Endometrium (tissue), 2 donors: ENCODE measurements around the gene TTI1.

Experiments used
- FAIRE-seq: peaks from 2 replicates; lab custom pipeline; 2012; peaks lifted over from hg19 to GRCh38; lab: Jason Lieb, UNC
- donor health status: control.
- donor health status: control.

TTI1 gene

DNA sequence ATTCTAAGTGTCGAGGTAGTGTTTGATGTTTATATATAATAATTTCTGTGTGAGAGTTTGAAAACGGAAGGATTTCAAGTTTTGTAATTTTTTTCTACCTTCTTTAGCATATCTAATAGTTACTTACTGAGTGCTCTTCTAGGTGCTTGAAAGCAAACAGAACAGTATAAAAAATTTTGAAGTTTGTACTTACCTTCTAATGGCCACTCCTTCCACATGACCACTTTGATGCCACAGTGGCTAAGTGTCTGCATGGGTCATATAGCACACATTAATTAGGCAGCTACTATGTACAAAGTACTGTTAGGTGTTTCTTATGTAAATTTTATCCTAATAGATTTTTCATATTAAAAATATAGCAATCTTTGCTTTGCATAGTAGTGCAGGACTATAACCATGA is 21.4 kb upstream of the TTI1 start:
- FAIRE-seq: no peak

DNA sequence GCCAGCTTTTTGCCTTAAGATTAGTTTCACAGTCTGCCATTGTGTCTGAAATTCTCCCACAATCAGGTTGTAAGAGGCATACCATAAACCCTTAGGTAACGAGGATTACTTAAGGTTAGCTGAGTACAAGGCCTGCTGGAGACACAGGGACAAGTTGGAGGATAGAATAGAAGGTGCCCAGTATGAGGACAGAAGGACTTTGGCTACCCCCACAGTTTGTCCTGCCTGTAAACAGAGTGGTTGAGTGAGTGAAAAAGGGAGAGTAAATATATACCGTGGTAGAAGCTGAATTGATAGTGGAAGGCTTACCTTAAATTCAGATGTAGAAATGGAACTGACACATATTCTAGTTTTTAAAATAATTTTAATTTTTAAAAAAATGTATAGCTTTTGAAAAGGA is 19.6 kb upstream of the TTI1 start:
- no peak for FAIRE-seq

GRCh38 chr20:38050686-38051085 is 17.4 kb upstream of the TTI1 start:
- no peak for FAIRE-seq

GRCh38 chr20:38049800-38050199 is 16.5 kb upstream of the TTI1 start:
- no peak for FAIRE-seq

DNA sequence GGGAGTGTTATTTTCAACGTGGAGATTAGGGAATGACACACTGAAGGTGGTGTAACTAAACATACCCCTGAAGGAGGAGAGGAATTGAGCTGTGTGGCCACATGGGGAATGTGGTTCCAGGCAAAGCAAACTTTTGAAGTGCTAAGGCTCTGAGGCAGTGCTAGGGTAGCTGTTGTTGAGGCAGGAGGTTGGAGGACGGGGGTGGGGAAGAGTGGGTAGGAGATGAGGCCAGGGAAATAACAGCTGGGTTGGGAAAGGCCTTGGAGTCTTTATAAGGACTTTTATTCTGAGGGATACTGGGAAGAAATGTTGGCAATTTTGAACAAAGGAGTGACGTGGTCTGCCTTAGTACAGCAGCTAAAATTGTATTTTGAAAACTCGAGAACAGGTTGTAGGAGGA is 13.3 kb upstream of the TTI1 start:
- FAIRE-seq: no peak

GRCh38 chr20:38044685-38045084 is 11.4 kb upstream of the TTI1 start:
- no peak for FAIRE-seq

DNA sequence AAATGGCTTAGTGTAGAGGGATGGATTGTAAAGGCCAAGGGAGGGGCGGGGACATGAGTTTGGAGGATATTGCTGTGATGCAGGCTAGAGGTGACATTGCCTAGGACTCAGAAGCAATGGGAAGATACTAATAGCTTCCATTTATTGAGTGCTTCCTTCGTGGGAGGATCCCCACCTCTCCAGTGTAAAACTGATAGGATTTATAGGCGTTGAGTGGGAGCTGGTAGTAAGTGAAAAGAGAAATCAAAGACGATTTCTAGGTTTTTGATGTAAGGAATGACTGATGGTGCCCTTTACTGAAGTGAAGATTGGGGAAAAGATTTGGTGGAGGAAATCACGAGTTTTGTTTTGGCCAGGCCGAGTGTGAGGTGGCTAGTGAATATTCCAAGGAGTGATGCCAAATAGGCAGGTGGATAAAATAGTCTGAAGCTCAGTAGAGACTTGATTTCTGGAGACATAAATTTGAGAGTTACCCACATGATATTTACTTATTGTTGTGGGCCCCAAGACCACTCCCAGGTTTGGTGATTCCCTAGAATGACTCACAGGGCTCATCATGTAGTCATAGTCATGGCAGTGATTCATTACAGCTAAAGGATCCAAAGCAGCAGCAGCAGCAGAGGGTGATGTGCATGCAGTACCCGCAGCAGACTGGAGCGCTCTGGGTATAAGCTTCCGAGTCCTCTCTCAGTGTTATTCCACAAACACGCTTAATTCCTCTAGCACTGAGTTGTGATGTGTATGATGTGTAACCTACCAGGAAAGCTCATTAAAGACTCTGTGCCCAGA is 10.4 kb upstream of the TTI1 start:
- no peak for FAIRE-seq

DNA sequence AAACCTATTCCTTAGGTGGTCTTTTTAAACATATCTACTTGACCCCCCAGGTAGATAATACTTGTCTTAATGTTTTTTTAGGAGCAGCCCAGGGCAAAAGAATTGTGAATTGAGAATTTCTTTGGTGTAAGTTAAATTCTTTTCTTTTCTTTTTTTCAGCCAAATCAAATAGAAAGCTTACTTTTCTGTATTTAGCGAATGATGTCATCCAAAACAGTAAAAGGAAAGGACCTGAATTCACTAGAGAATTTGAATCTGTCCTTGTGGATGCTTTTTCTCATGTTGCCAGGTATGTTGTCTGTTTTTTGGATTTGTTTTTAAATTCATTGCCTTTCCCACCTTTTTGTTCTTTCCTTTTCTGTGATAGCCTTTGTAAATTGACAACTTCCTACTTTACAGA is 7.0 kb upstream of the TTI1 start:
- no peak for FAIRE-seq

GRCh38 chr20:38036366-38036765 is 3.1 kb upstream of the TTI1 start:
- FAIRE-seq: no peak

DNA sequence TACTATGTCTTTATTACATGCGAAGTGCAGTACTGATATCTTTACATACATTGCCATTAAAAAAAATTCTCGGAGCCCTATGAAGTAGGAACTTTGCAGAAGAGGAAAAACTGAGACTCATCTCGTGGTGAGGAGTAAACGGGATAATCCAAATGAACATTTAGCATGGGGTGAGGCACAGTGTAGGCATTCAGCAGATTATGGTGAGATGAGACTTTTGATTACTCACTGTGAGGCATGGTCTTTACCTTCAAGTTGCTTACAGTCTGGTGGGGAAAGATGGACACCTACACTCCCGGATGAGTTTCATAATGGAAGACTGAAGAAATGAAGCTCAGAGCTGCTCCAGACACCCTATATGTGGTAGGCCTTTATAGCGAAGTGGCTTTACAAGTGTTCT is 1.7 kb upstream of the TTI1 start:
- no peak for FAIRE-seq

DNA sequence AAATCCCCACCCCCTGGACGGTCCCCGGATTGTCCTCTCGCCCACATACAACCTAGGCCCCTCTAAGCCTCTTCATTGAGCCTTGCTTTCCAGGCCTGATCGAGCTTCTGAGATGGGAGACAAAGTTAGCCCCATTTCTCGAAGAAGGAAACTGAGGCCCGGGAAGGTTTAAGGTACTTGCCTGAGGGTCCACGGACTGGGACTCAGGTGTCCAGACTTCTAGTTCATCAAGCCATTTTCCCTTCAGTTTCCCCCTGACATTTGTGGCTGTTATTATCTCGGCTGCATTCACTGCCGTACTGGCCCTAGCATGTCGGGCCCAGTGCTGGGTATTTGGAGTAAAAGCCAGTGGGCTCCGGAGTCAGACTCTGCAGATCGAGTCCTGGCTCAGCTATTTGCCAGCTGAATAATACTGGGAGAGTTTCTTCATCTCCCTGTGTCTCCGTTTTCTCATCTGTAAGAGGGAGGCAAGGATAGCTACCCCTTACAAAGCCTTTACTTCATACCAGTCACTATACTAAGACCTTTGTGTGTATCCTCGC is 923 bp upstream of the TTI1 start:
- FAIRE-seq: no peak

DNA sequence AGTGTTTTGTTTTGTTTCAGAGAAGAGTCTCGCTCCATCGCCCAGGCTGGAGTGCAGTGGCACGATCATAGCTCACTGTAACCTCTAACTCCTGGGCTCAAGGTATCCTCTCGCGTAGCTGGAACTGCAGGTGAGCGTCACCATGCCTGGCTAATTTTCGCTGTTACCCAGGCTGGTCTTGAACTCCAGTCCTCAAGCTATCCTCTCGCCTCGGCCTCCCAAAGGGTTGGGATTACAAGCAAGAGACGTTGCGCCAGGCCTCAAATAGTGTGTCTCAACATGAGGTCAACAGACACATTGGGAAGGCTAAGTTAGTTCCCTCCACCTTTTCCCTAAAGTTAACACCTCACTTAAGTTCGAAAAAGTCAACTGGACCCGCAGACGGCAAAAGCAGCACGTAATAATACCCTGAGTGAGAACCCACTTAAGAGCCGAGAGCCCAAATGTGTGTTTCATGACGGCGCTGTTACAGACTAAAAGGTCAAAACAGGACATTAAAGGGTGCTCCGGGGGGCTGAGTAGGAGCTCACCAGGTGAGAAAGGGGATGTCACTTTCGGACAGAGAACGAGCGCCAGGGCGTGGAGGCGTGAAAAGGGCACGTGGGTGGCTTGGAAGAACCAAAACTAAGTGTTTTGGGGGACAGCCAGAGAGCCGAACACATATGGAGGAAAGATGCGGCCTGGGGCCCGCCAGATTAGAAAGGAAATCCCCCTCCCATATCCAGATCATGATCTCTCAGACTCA is 499 bp downstream of the TTI1 start:
- FAIRE-seq: no peak

DNA sequence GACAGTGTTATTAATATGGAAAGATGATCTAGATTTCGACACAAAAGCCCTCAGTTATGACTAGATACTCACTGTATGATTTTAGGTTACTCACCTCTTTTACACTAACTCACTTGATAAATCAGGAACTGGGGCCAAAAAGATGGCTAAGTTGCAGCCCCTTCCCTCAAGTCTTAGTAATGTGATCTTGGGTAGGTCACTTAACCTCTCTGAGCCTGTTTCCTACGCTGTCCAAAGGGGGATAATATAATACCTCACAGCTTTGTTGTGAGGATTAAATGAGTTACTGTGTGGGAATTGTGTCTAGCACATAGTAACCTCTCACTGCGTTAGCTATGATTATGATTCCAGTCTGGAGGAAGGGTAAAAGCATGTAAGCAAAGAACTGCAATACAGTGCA is 1.3 kb downstream of the TTI1 start:
- no peak for FAIRE-seq

GRCh38 chr20:38029453-38029852 is 3.8 kb downstream of the TTI1 start:
- FAIRE-seq: no peak

- FAIRE-seq: no peak
Measured at GRCh38 chr20:38024496-38024895, 8.8 kb downstream of the TTI1 start.

- FAIRE-seq: no peak
Measured at GRCh38 chr20:38023181-38024001, 9.9 kb downstream of the TTI1 start.

- no peak for FAIRE-seq
Measured at GRCh38 chr20:38021087-38021772, 12.0 kb downstream of the TTI1 start.

GRCh38 chr20:38018385-38018784 is 14.9 kb downstream of the TTI1 start:
- no peak for FAIRE-seq

- no peak for FAIRE-seq
Measured at GRCh38 chr20:38017959-38018358, 15.3 kb downstream of the TTI1 start.

- FAIRE-seq: no peak
Measured at GRCh38 chr20:38013887-38014286, 19.4 kb downstream of the TTI1 start.

GRCh38 chr20:38012332-38012731 is 20.9 kb downstream of the TTI1 start:
- no peak for FAIRE-seq

DNA sequence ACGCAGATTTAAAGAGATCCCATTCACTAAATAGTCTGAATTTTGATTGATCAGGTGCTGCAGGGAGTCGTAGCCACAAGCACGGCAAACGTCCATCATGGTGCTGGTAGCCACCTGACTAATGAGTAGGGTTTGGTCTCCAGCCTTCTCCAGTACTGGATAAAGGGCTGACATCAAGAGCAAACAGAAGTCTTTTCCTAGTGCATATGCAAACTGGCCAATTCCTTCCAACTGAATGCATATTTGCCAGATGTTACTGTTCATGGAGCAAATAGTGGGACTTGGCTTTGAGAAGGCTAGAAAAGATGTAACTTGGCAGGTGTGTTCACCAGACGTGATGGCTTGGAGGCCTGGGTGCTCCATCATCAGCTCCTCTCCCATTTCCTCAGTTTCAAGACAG is 21.6 kb downstream of the TTI1 start:
- no peak for FAIRE-seq
